Keratinocyte (primary cell): ENCODE measurements around the gene ST8SIA5. TPM values are rescaled to one million over a fixed set of nuclear protein-coding genes. Genes with fewer than 3 reads are reported as not detected.

Experiments used
- DNase-seq: peaks from one replicate; pipeline ENCODE4 v3.0.0-alpha.2; 2011; ENCODE audit warnings: low read depth, missing footprints, low spot score
- FAIRE-seq: peaks from 2 replicates; lab custom pipeline; 2011; peaks lifted over from hg19 to GRCh38; lab: Jason Lieb, UNC
- H2AFZ ChIP-seq: 2 replicates; pipeline ENCODE4 v1.6.0; 2012; ENCODE audit warnings: low read length, control low read depth, inconsistent platforms; ENCODE audit not compliant: control insufficient read depth
- H3K27ac ChIP-seq: 2 replicates; pipeline ENCODE4 v1.5.1; 2011; ENCODE audit warnings: low read length; ENCODE audit not compliant: control insufficient read depth, insufficient read depth
- H3K27me3 ChIP-seq: 3 replicates; pipeline ENCODE4 v1.6.0; 2011; ENCODE audit warnings: low read length; ENCODE audit not compliant: control insufficient read depth, insufficient read depth; ENCODE audit errors: extremely low read depth
- H3K36me3 ChIP-seq, 2 experiments: 2 replicates in 1 of 2; 3 replicates in 1 of 2; pipeline ENCODE4 v1.5.1; 2011; ENCODE audit warnings: low read length in 2 of 2, mild to moderate bottlenecking in 1 of 2; ENCODE audit not compliant: control insufficient read depth in 2 of 2, insufficient read depth in 2 of 2; ENCODE audit errors: extremely low read depth in 1 of 2
- H3K4me1 ChIP-seq: 3 replicates; pipeline ENCODE4 v1.5.1; 2011; ENCODE audit warnings: low read length; ENCODE audit not compliant: control insufficient read depth, insufficient read depth; ENCODE audit errors: extremely low read depth
- H3K4me2 ChIP-seq: 3 replicates; pipeline ENCODE4 v1.6.0; 2011; ENCODE audit warnings: low read depth, low read length; ENCODE audit not compliant: control insufficient read depth, insufficient read depth; ENCODE audit errors: extremely low read depth
- H3K4me3 ChIP-seq, 3 experiments: fragments of 200-600 bp in 1 of 3; sonication (generic) in 1 of 3; 2 replicates in 2 of 3; 3 replicates in 1 of 3; pipeline ENCODE4 v1.5.1; 2011 to 2016; ENCODE audit warnings: low read length in 3 of 3, mild to moderate bottlenecking in 3 of 3, control low read depth in 2 of 3, inconsistent platforms in 1 of 3, low read depth in 1 of 3, mixed read lengths in 1 of 3, mixed run types in 1 of 3, moderate library complexity in 1 of 3; ENCODE audit not compliant: control insufficient read depth in 2 of 3, insufficient read depth in 2 of 3; ENCODE audit errors: extremely low read depth in 1 of 3
- H3K79me2 ChIP-seq: 2 replicates; pipeline ENCODE4 v1.6.0; 2012; ENCODE audit warnings: low read length; ENCODE audit not compliant: control insufficient read depth, insufficient read depth
- H3K9ac ChIP-seq: 3 replicates; pipeline ENCODE4 v1.6.0; 2011; ENCODE audit warnings: low read length; ENCODE audit not compliant: control insufficient read depth, insufficient read depth; ENCODE audit errors: extremely low read depth
- H3K9me1 ChIP-seq: 3 replicates; pipeline ENCODE4 v1.6.0; 2011; ENCODE audit warnings: low read length; ENCODE audit not compliant: control insufficient read depth, insufficient read depth; ENCODE audit errors: extremely low read depth
- H3K9me3 ChIP-seq: 2 replicates; pipeline ENCODE4 v1.5.1; 2012; ENCODE audit warnings: low read depth, low read length; ENCODE audit not compliant: control insufficient read depth
- H4K20me1 ChIP-seq: 3 replicates; pipeline ENCODE4 v1.6.0; 2011; ENCODE audit warnings: low read length; ENCODE audit not compliant: control insufficient read depth, insufficient read depth; ENCODE audit errors: extremely low read depth
- EZH2 ChIP-seq: IDR thresholded peaks from one replicate; pipeline ENCODE4 v1.6.1; 2012; ENCODE audit warnings: inconsistent platforms, mild to moderate bottlenecking, low read length, moderate library complexity
- dilution Hi-C: fragments of 300-500 bp; cut with MboI; formaldehyde crosslinking; loops from one replicate; pipeline ENCODE4 v1.7.0; 2020; ENCODE audit warnings: low sequenced_read_pairs; ENCODE audit not compliant: extremely low pct_ligation_motif_present
- polyA plus RNA-seq, 5 experiments: library from polyadenylated mRNA; depleted of rRNA in 3 of 5; stranded (reverse) in 3 of 5; stranded (forward) in 1 of 5; unstranded in 1 of 5; fragments of >200 nt; gene quantifications; 1 replicate in 1 of 5; 2 replicates in 3 of 5; 3 replicates in 1 of 5; pipeline versions ENCODE4 v1.2.1 to v1.2.3, GENCODE V29; 2011 to 2012; ENCODE audit warnings: missing spikeins in 2 of 5, low read depth in 1 of 5, low replicate concordance in 1 of 5
- TF ChIP-seq, protein P1 (sequence below), 3 experiments: IDR thresholded peaks in 1 of 3; conservative IDR thresholded peaks in 1 of 3; optimal IDR thresholded peaks in 1 of 3; 2 replicates in 2 of 3; 3 replicates in 1 of 3; pipeline versions ENCODE3 to v1.5.1; 2011; ENCODE audit warnings: low read length in 3 of 3, mild to moderate bottlenecking in 3 of 3, moderate library complexity in 2 of 3, control low read depth in 1 of 3, inconsistent platforms in 1 of 3; ENCODE audit not compliant: insufficient read depth in 2 of 3; ENCODE audit errors: extremely low read depth in 1 of 3

Gene ST8SIA5
- polyA plus RNA-seq, 1 donor (not counting 4 experiments of a cell fraction or from before 2014, with no cell fraction given): under 0.01 TPM

DNA sequence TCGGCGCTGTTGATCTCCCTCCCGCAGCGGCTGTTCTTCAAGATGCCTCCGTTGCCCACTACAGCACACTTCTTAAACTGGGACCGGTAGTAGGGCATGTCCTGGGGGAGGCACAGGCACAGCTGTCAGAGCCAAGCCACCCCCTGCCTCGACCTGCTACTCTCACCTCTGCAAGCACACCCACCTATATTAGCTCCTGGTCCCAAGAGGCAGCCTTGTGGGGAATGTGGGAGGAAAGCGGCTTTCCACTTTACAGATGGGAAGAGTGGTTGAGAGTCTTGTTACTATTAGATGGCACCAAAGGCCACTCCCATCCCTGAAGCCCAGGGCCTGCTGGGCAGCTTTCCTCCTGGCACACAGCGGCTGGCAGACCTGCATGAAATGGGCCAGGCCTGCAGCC is 70.7 kb downstream of the ST8SIA5 start:
- Histone ChIP-seq H3K27me3 (no peaks in the 10 kb centered on the region), H3K9me3 (no peaks in the 10 kb centered on the region), H4K20me1 (no peaks in the 10 kb centered on the region), H3K4me2 (no peak overlapping the region), H3K4me1 (no peaks in the 10 kb centered on the region), H3K9me1 (no peaks in the 10 kb centered on the region), H3K27ac (no peak overlapping the region), H3K9ac (no peak overlapping the region), H3K79me2 (no peaks in the 10 kb centered on the region), H2AFZ (no peak overlapping the region), H3K36me3 (no peaks in the 10 kb centered on the region), H3K4me3 (no peak overlapping the region)
- dilution Hi-C loops: no loop called here
- TF ChIP-seq, protein P1, sequence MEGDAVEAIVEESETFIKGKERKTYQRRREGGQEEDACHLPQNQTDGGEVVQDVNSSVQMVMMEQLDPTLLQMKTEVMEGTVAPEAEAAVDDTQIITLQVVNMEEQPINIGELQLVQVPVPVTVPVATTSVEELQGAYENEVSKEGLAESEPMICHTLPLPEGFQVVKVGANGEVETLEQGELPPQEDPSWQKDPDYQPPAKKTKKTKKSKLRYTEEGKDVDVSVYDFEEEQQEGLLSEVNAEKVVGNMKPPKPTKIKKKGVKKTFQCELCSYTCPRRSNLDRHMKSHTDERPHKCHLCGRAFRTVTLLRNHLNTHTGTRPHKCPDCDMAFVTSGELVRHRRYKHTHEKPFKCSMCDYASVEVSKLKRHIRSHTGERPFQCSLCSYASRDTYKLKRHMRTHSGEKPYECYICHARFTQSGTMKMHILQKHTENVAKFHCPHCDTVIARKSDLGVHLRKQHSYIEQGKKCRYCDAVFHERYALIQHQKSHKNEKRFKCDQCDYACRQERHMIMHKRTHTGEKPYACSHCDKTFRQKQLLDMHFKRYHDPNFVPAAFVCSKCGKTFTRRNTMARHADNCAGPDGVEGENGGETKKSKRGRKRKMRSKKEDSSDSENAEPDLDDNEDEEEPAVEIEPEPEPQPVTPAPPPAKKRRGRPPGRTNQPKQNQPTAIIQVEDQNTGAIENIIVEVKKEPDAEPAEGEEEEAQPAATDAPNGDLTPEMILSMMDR (optimal IDR thresholded peaks at IDR 0.05 in 1 of 3, IDR thresholded peaks at IDR 0.05 in 1 of 3, conservative IDR thresholded peaks at IDR 0.05 in 1 of 3; ENCODE audit: extremely low read depth in 1 of 3, insufficient read depth in 2 of 3, low read length in 3 of 3): no peak
- no peak for TF ChIP-seq EZH2
- DNase-seq (no peak), FAIRE-seq (no peak)

DNA sequence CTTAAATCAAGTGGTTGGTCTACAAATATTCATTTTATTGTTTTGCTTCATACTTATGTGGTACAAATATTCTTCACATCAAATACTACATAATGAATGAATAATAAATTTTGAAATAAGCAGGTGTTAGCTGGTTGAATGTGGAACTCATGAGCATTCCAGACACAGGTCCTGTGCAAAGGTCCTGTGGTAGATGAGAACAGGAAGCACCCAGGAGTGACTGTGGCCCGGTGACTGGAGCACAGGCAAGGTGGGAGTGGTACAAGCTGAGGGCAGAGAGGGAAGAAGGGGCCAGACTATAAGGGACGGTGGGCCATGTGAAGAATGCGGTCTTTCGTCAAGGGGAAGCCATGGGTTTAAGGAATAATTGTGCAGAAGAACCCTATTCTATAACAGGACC is 73.6 kb downstream of the ST8SIA5 start:
- Histone ChIP-seq H4K20me1 (no peaks in the 10 kb centered on the region), H3K79me2 (no peaks in the 10 kb centered on the region), H2AFZ (no peak overlapping the region), H3K9me1 (no peaks in the 10 kb centered on the region), H3K27me3 (no peaks in the 10 kb centered on the region), H3K4me2 (no peak overlapping the region), H3K4me3 (no peak overlapping the region), H3K36me3 (no peaks in the 10 kb centered on the region), H3K27ac (no peak overlapping the region), H3K9ac (no peak overlapping the region), H3K9me3 (no peaks in the 10 kb centered on the region), H3K4me1 (no peaks in the 10 kb centered on the region)
- FAIRE-seq: no peak
- TF ChIP-seq, protein P1 (optimal IDR thresholded peaks at IDR 0.05 in 1 of 3, IDR thresholded peaks at IDR 0.05 in 1 of 3, conservative IDR thresholded peaks at IDR 0.05 in 1 of 3; ENCODE audit: extremely low read depth in 1 of 3, insufficient read depth in 2 of 3, low read length in 3 of 3): no peak
- no peak for TF ChIP-seq EZH2
- DNase-seq: no peak
- dilution Hi-C loops: no loop called here
